ENCODE data around the gene TLR7. TPM values are rescaled to one million over a fixed set of nuclear protein-coding genes. Genes with fewer than 3 reads are reported as not detected.

Gene TLR7
- total RNA-seq, 1 experiment from 2014 or later, result 0.86 TPM

DNA sequence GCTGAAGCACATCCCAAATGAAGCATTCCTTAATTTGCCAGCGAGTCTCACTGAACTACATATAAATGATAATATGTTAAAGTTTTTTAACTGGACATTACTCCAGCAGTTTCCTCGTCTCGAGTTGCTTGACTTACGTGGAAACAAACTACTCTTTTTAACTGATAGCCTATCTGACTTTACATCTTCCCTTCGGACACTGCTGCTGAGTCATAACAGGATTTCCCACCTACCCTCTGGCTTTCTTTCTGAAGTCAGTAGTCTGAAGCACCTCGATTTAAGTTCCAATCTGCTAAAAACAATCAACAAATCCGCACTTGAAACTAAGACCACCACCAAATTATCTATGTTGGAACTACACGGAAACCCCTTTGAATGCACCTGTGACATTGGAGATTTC, 54.1 kb downstream of the TLR7 start:
- H3K4me3 ChIP-seq (ENCODE audit: low read length), result no peak overlapping the region
- H3K27ac ChIP-seq (ENCODE audit: low read length), result no peak overlapping the region
- H4K20me1 ChIP-seq (ENCODE audit: insufficient read depth, low read depth, low read length), result no peaks in the 10 kb centered on the region

DNA sequence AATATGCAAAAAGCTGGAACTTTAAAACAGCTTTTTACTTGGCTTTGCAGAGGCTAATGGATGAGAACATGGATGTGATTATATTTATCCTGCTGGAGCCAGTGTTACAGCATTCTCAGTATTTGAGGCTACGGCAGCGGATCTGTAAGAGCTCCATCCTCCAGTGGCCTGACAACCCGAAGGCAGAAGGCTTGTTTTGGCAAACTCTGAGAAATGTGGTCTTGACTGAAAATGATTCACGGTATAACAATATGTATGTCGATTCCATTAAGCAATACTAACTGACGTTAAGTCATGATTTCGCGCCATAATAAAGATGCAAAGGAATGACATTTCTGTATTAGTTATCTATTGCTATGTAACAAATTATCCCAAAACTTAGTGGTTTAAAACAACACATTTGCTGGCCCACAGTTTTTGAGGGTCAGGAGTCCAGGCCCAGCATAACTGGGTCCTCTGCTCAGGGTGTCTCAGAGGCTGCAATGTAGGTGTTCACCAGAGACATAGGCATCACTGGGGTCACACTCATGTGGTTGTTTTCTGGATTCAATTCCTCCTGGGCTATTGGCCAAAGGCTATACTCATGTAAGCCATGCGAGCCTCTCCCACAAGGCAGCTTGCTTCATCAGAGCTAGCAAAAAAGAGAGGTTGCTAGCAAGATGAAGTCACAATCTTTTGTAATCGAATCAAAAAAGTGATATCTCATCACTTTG, 55.2 kb downstream of the TLR7 start:
- no peak for DNase-seq
- Histone ChIP-seq H3K9me3 (ENCODE audit: low read length) (no peaks in the 10 kb centered on the region), H4K20me1 (ENCODE audit: insufficient read depth, low read depth, low read length) (no peaks in the 10 kb centered on the region), H3K79me2 (ENCODE audit: low read length) (no peaks in the 10 kb centered on the region), H2AFZ (ENCODE audit: low read length) (no peak overlapping the region), H3K9me2 (replicated peaks; ENCODE audit: insufficient read depth, low read length) (no peaks in the 10 kb centered on the region), H3K4me2 (ENCODE audit: low read depth, low read length, poor library complexity, severe bottlenecking) (no peak overlapping the region), H3K9ac (ENCODE audit: low read length) (no peak overlapping the region), H3K4me1 (ENCODE audit: low read length) (no peaks in the 10 kb centered on the region), H3K27me3 (ENCODE audit: low read length) (no peaks in the 10 kb centered on the region), H3K27ac (ENCODE audit: low read length) (no peak overlapping the region), H3K36me3 (ENCODE audit: insufficient read depth, low read length) (no peaks in the 10 kb centered on the region), H3K4me3 (ENCODE audit: low read length) (no peak overlapping the region)

More for the DNA sequence above, 54.1 kb downstream of the TLR7 start:
- H3K36me3 ChIP-seq (ENCODE audit: insufficient read depth, low read length), result no peaks in the 10 kb centered on the region
- H3K9ac ChIP-seq (ENCODE audit: low read length), result no peak overlapping the region
- no peaks in the 10 kb centered on the region for H3K9me3 ChIP-seq (ENCODE audit: low read length)
- no peaks in the 10 kb centered on the region for H3K79me2 ChIP-seq (ENCODE audit: low read length)
- no peak overlapping the region for H3K4me2 ChIP-seq (ENCODE audit: low read depth, low read length, poor library complexity, severe bottlenecking)
- DNase-seq, result no peak
- H2AFZ ChIP-seq (ENCODE audit: low read length), result no peak overlapping the region
- H3K4me1 ChIP-seq (ENCODE audit: low read length), result no peaks in the 10 kb centered on the region
- H3K27me3 ChIP-seq (ENCODE audit: low read length), result no peaks in the 10 kb centered on the region
- no peaks in the 10 kb centered on the region for H3K9me2 ChIP-seq (replicated peaks; ENCODE audit: insufficient read depth, low read length)

DNA sequence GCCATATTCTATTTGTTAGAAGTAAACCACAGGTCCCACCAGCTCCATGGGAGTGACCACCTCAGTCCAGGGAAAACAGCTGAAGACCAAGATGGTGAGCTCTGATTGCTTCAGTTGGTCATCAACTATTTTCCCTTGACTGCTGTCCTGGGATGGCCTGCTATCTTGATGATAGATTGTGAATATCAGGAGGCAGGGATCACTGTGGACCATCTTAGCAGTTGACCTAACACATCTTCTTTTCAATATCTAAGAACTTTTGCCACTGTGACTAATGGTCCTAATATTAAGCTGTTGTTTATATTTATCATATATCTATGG, 55.7 kb downstream of the TLR7 start:
- H3K4me2 ChIP-seq (ENCODE audit: low read depth, low read length, poor library complexity, severe bottlenecking), result no peak overlapping the region
- no peaks in the 10 kb centered on the region for H4K20me1 ChIP-seq (ENCODE audit: insufficient read depth, low read depth, low read length)
- H3K36me3 ChIP-seq (ENCODE audit: insufficient read depth, low read length), result no peaks in the 10 kb centered on the region
- no peaks in the 10 kb centered on the region for H3K4me1 ChIP-seq (ENCODE audit: low read length)
- no peak overlapping the region for H3K9ac ChIP-seq (ENCODE audit: low read length)
- no peak for DNase-seq
- H3K9me3 ChIP-seq (ENCODE audit: low read length), result no peaks in the 10 kb centered on the region
- no peak overlapping the region for H3K4me3 ChIP-seq (ENCODE audit: low read length)
- no peaks in the 10 kb centered on the region for H3K9me2 ChIP-seq (replicated peaks; ENCODE audit: insufficient read depth, low read length)
- H3K27me3 ChIP-seq (ENCODE audit: low read length), result no peaks in the 10 kb centered on the region
- H2AFZ ChIP-seq (ENCODE audit: low read length), result no peak overlapping the region
- H3K79me2 ChIP-seq (ENCODE audit: low read length), result no peaks in the 10 kb centered on the region
- no peak overlapping the region for H3K27ac ChIP-seq (ENCODE audit: low read length)

DNA sequence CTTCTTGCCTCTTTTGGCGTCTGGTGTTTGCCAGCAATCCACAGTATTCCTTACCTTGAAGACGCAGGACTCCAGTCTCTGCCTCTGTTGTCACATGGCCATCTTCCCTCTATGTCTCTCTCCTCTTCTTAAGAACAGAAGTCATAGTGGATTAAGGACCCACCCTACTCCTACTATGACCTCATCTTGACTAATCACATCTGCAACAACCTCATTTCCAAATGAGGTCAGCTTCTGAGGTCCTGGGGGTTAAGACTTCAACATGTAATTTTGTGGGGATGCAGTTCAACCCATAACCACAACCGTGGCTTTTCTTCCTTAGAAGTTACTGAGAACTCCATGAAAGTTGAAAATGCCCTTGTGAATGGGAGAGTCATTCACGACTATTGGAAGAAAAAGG, 62.8 kb downstream of the TLR7 start:
- no peak overlapping the region for H3K4me3 ChIP-seq (ENCODE audit: low read length)
- H3K9me2 ChIP-seq (replicated peaks; ENCODE audit: insufficient read depth, low read length), result no peaks in the 10 kb centered on the region
- no peak overlapping the region for H3K9ac ChIP-seq (ENCODE audit: low read length)

DNA sequence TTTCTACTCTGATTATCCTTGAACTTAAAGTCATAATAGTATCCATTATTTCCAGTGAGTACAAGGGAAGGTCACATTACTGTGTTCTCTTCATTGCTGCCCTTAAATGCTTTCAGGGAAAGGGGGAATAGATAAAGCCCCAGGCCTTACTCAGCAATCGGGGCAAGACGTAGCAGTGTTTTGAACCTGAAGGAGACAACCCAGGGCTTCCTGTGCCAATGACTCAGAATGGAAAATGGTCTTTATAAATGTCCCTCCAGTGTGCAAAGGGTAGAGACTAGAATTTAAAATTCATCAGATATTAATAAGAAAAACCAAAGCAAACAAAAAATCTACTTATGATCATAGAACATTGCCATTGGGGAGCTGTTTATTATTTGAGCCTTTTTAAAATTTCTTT, 63.3 kb downstream of the TLR7 start:
- Histone ChIP-seq H3K27ac (ENCODE audit: low read length) (no peak overlapping the region), H3K9ac (ENCODE audit: low read length) (no peak overlapping the region), H3K27me3 (ENCODE audit: low read length) (no peaks in the 10 kb centered on the region), H3K4me2 (ENCODE audit: low read depth, low read length, poor library complexity, severe bottlenecking) (no peak overlapping the region), H2AFZ (ENCODE audit: low read length) (no peak overlapping the region), H3K9me2 (replicated peaks; ENCODE audit: insufficient read depth, low read length) (no peaks in the 10 kb centered on the region), H4K20me1 (ENCODE audit: insufficient read depth, low read depth, low read length) (no peaks in the 10 kb centered on the region), H3K9me3 (ENCODE audit: low read length) (no peaks in the 10 kb centered on the region), H3K4me3 (ENCODE audit: low read length) (no peak overlapping the region), H3K79me2 (ENCODE audit: low read length) (no peaks in the 10 kb centered on the region), H3K36me3 (ENCODE audit: insufficient read depth, low read length) (no peaks in the 10 kb centered on the region), H3K4me1 (ENCODE audit: low read length) (no peaks in the 10 kb centered on the region)
- no peak for DNase-seq

More for the DNA sequence above, 62.8 kb downstream of the TLR7 start:
- Histone ChIP-seq H3K36me3 (ENCODE audit: insufficient read depth, low read length) (no peaks in the 10 kb centered on the region), H3K4me2 (ENCODE audit: low read depth, low read length, poor library complexity, severe bottlenecking) (no peak overlapping the region), H3K79me2 (ENCODE audit: low read length) (no peaks in the 10 kb centered on the region), H2AFZ (ENCODE audit: low read length) (no peak overlapping the region), H3K27me3 (ENCODE audit: low read length) (no peaks in the 10 kb centered on the region), H3K27ac (ENCODE audit: low read length) (no peak overlapping the region), H4K20me1 (ENCODE audit: insufficient read depth, low read depth, low read length) (no peaks in the 10 kb centered on the region), H3K9me3 (ENCODE audit: low read length) (no peaks in the 10 kb centered on the region), H3K4me1 (ENCODE audit: low read length) (no peaks in the 10 kb centered on the region)
- no peak for DNase-seq

DNA sequence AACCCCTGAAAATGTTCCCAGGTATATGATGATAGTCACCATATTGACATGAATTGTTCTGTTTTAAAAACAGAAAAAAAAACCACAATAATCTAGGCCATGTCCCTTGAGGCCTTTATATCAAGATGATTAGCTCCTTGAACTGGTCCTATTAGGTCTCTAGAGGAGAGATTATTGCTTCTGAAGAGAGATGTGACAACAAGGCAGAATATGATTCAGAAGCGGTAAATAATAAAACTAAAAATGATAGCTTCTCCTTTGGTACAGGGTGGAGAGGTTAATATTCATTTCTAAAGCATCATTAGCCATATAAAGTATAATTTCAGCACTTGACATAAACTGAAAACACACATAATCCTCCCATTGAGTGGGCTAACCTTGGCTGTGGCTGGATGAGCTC, 65.4 kb downstream of the TLR7 start:
- Histone ChIP-seq H4K20me1 (ENCODE audit: insufficient read depth, low read depth, low read length) (no peaks in the 10 kb centered on the region), H3K27me3 (ENCODE audit: low read length) (no peaks in the 10 kb centered on the region), H3K36me3 (ENCODE audit: insufficient read depth, low read length) (no peaks in the 10 kb centered on the region), H3K79me2 (ENCODE audit: low read length) (no peaks in the 10 kb centered on the region), H3K4me2 (ENCODE audit: low read depth, low read length, poor library complexity, severe bottlenecking) (no peak overlapping the region), H3K4me1 (ENCODE audit: low read length) (no peaks in the 10 kb centered on the region), H3K4me3 (ENCODE audit: low read length) (no peak overlapping the region), H2AFZ (ENCODE audit: low read length) (no peak overlapping the region), H3K9me2 (replicated peaks; ENCODE audit: insufficient read depth, low read length) (no peaks in the 10 kb centered on the region), H3K9ac (ENCODE audit: low read length) (no peak overlapping the region), H3K27ac (ENCODE audit: low read length) (no peak overlapping the region), H3K9me3 (ENCODE audit: low read length) (no peaks in the 10 kb centered on the region)
- DNase-seq, result no peak

DNA sequence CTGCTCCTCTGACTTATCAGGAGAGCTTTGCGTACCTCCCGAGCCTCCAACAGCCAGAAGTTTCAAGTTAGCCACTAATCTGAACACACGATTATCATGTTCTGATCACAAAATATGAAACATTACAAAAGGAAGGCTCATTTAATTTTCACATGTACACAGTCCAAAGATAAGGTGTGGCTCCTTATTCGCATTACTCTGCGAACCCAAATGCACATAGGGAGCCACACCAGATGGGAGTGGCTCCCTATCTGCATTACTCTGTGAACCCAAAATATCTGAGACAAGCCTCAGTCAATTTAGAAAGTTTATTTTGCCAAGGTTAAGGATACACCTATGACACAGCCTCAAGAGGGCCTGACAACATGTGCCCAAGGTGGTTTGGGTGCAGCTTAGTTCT, 68.0 kb downstream of the TLR7 start:
- H3K9me2 ChIP-seq (replicated peaks; ENCODE audit: insufficient read depth, low read length), result no peaks in the 10 kb centered on the region
- H3K27me3 ChIP-seq (ENCODE audit: low read length), result no peaks in the 10 kb centered on the region
- no peak overlapping the region for H3K4me2 ChIP-seq (ENCODE audit: low read depth, low read length, poor library complexity, severe bottlenecking)
- H3K79me2 ChIP-seq (ENCODE audit: low read length), result no peaks in the 10 kb centered on the region
- H3K4me3 ChIP-seq (ENCODE audit: low read length), result no peak overlapping the region
- DNase-seq, result no peak
- no peaks in the 10 kb centered on the region for H3K9me3 ChIP-seq (ENCODE audit: low read length)
- no peak overlapping the region for H2AFZ ChIP-seq (ENCODE audit: low read length)
- H3K9ac ChIP-seq (ENCODE audit: low read length), result no peak overlapping the region
- H3K27ac ChIP-seq (ENCODE audit: low read length), result no peak overlapping the region
- H3K36me3 ChIP-seq (ENCODE audit: insufficient read depth, low read length), result no peaks in the 10 kb centered on the region
- H3K4me1 ChIP-seq (ENCODE audit: low read length), result no peaks in the 10 kb centered on the region
- H4K20me1 ChIP-seq (ENCODE audit: insufficient read depth, low read depth, low read length), result no peaks in the 10 kb centered on the region

DNA sequence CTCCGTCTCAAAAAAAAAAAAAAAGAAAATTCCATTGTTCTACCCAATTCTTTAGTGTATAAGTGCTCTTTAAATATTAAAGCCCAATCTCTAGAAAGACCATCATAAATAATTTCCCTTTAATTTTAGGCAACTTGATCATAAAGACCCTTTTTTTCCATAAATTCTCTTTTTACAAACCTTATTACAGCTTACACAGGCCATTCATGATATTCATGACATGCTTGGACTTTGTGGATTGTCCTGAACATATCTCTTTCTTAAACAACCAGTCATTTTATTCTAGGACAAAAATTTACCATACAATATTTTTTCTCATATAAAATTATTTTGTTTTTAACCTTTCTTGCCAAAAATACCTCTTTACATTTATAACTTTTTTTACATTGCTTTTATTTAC, 70.1 kb downstream of the TLR7 start:
- no peaks in the 10 kb centered on the region for H3K9me3 ChIP-seq (ENCODE audit: low read length)
- no peaks in the 10 kb centered on the region for H4K20me1 ChIP-seq (ENCODE audit: insufficient read depth, low read depth, low read length)
- H3K79me2 ChIP-seq (ENCODE audit: low read length), result no peaks in the 10 kb centered on the region
- no peaks in the 10 kb centered on the region for H3K9me2 ChIP-seq (replicated peaks; ENCODE audit: insufficient read depth, low read length)
- no peak overlapping the region for H3K27ac ChIP-seq (ENCODE audit: low read length)
- H3K4me3 ChIP-seq (ENCODE audit: low read length), result no peak overlapping the region
- no peaks in the 10 kb centered on the region for H3K4me1 ChIP-seq (ENCODE audit: low read length)
- H3K27me3 ChIP-seq (ENCODE audit: low read length), result no peaks in the 10 kb centered on the region
- no peaks in the 10 kb centered on the region for H3K36me3 ChIP-seq (ENCODE audit: insufficient read depth, low read length)
- DNase-seq, result no peak
- no peak overlapping the region for H3K4me2 ChIP-seq (ENCODE audit: low read depth, low read length, poor library complexity, severe bottlenecking)
- no peak overlapping the region for H2AFZ ChIP-seq (ENCODE audit: low read length)
- H3K9ac ChIP-seq (ENCODE audit: low read length), result no peak overlapping the region

Data from Karpas-422 (cell line).